PC-9 (cell line): ENCODE measurements around the gene ASTN2.

Source experiments
- CTCF ChIP-seq: fragments of 200-600 bp; sonication (generic); conservative IDR thresholded peaks from 2 replicates; pipeline ENCODE4 v1.6.1; 2017; ENCODE audit warnings: mixed run types, antibody characterized with exemption, mild to moderate bottlenecking, moderate library complexity
- EZH2 ChIP-seq: fragments of 200-600 bp; sonication (generic); IDR thresholded peaks from 2 replicates; pipeline ENCODE4 v1.8.0; 2017; ENCODE audit warnings: antibody characterized with exemption, low read depth

GRCh38 chr9:116452634-116453033 lies 962.2 kb downstream of the ASTN2 start:
- TF ChIP-seq CTCF: no peak
- no peak for TF ChIP-seq EZH2
